Measurements from ENCODE around the gene OR51E2.

GRCh38 chr11:4700436-4700820 lies 2.8 kb upstream of the OR51E2 start:
- no peak for TF ChIP-seq PAX5 (IDR thresholded peaks at IDR 0.05; ENCODE audit: insufficient read depth, low read length, severe bottlenecking)
- no peak for TF ChIP-seq POLR2A (IDR thresholded peaks at IDR 0.05; ENCODE audit: low read depth, low read length)
- TF ChIP-seq POLR2AphosphoS5 (IDR thresholded peaks at IDR 0.05; ENCODE audit: low read depth, low read length), result no peak
- TF ChIP-seq TAF1 (IDR thresholded peaks at IDR 0.05; ENCODE audit: low read depth, low read length), result no peak
